GM23338 (cell line): ENCODE measurements around the gene CUBN. TPM values are rescaled to one million over a fixed set of nuclear protein-coding genes. Genes with fewer than 3 reads are reported as not detected.

ENCODE experiments used
- ATAC-seq: fragments of 200-7000 bp; cut with Tn5 transposase; 3 replicates; pipeline ENCODE4 v1.9.1; 2020
- DNase-seq: peaks from one replicate; pipeline ENCODE4 v3.0.0-alpha.2; 2015; ENCODE audit warnings: low spot score
- H2AFZ ChIP-seq: fragments of 200-600 bp; sonication (generic); 2 replicates; pipeline ENCODE4 v1.8.0; 2016; ENCODE audit warnings: antibody characterized with exemption, mild to moderate bottlenecking, moderate library complexity
- H3F3A ChIP-seq: fragments of 200-600 bp; sonication (generic); replicated peaks from 2 replicates; pipeline ENCODE4 v1.8.0; 2017; ENCODE audit warnings: antibody characterized with exemption, mixed run types, low read depth
- H3K27ac ChIP-seq: fragments of 200-600 bp; sonication (generic); 2 replicates; pipeline ENCODE4 v1.6.1; 2016; ENCODE audit warnings: low read depth
- H3K27me3 ChIP-seq: fragments of 200-600 bp; sonication (generic); 2 replicates; pipeline ENCODE4 v1.8.0; 2016; ENCODE audit warnings: mild to moderate bottlenecking, mixed run types, moderate library complexity; ENCODE audit not compliant: insufficient read depth
- H3K36me3 ChIP-seq: fragments of 200-600 bp; sonication (generic); 2 replicates; pipeline ENCODE4 v1.8.0; 2016; ENCODE audit warnings: mild to moderate bottlenecking; ENCODE audit not compliant: insufficient read depth
- H3K4me1 ChIP-seq: fragments of 200-600 bp; sonication (generic); 2 replicates; pipeline ENCODE4 v1.8.0; 2016; ENCODE audit warnings: mild to moderate bottlenecking, moderate library complexity; ENCODE audit not compliant: insufficient read depth
- H3K4me2 ChIP-seq: fragments of 200-600 bp; sonication (generic); 2 replicates; pipeline ENCODE4 v1.7.1; 2017; ENCODE audit warnings: mixed run types
- H3K4me3 ChIP-seq: fragments of 200-600 bp; sonication (generic); 2 replicates; pipeline ENCODE4 v1.6.1; 2016; ENCODE audit warnings: mixed run types
- H3K79me2 ChIP-seq: fragments of 200-600 bp; sonication (generic); replicated peaks from 2 replicates; pipeline ENCODE4 v1.8.0; 2017; ENCODE audit warnings: mild to moderate bottlenecking; ENCODE audit not compliant: insufficient read depth
- H3K9me2 ChIP-seq: fragments of 200-600 bp; sonication (generic); 2 replicates; pipeline ENCODE4 v1.8.0; 2017; ENCODE audit not compliant: insufficient read depth
- H4K20me1 ChIP-seq: fragments of 200-600 bp; sonication (generic); replicated peaks from 2 replicates; pipeline ENCODE4 v1.8.0; 2017; ENCODE audit warnings: mild to moderate bottlenecking; ENCODE audit not compliant: insufficient read depth
- H3K27ac Mint-ChIP-seq: 2 replicates; pipeline ENCODE4 v1.8.0; 2020; ENCODE audit warnings: inconsistent platforms, mild to moderate bottlenecking, moderate library complexity, mixed read lengths
- H3K27me3 Mint-ChIP-seq: 3 replicates; pipeline ENCODE4 v1.8.0; 2022; ENCODE audit warnings: low read depth, mild to moderate bottlenecking, moderate library complexity, mixed read lengths, inconsistent platforms; ENCODE audit not compliant: insufficient read depth, poor library complexity
- H3K36me3 Mint-ChIP-seq: 3 replicates; pipeline ENCODE4 v1.8.0; 2021; ENCODE audit warnings: low read depth, mild to moderate bottlenecking, inconsistent platforms, moderate library complexity, mixed read lengths
- H3K4me1 Mint-ChIP-seq: 3 replicates; pipeline ENCODE4 v1.8.0; 2020; ENCODE audit warnings: mild to moderate bottlenecking, inconsistent platforms, mixed read lengths
- H3K4me3 Mint-ChIP-seq: 3 replicates; pipeline ENCODE4 v1.8.0; 2021; ENCODE audit warnings: moderate library complexity, mild to moderate bottlenecking, inconsistent platforms, mixed read lengths
- H3K9me3 Mint-ChIP-seq: 3 replicates; pipeline ENCODE4 v1.8.0; 2020; ENCODE audit warnings: moderate library complexity, mild to moderate bottlenecking, inconsistent platforms, mixed read lengths
- ETS1 ChIP-seq: IDR thresholded peaks from 2 replicates; pipeline ENCODE4 v1.6.1; 2016; ENCODE audit warnings: antibody characterized with exemption
- EZH2 ChIP-seq: fragments of 200-600 bp; sonication (generic); IDR thresholded peaks from one replicate; pipeline ENCODE4 v1.8.0; 2017; ENCODE audit warnings: antibody characterized with exemption, mild to moderate bottlenecking, low read depth; ENCODE audit not compliant: unreplicated experiment
- JUNB ChIP-seq: IDR thresholded peaks from one replicate; pipeline ENCODE4 v1.6.1; 2016; ENCODE audit warnings: antibody characterized with exemption; ENCODE audit not compliant: unreplicated experiment
- POLR2AphosphoS5 ChIP-seq: IDR thresholded peaks from 2 replicates; pipeline ENCODE4 v1.6.1; 2016; ENCODE audit warnings: antibody characterized with exemption, low read depth
- REST ChIP-seq: IDR thresholded peaks from one replicate; pipeline ENCODE4 v1.6.1; 2018; ENCODE audit warnings: antibody characterized with exemption; ENCODE audit not compliant: unreplicated experiment
- STAT1 ChIP-seq: IDR thresholded peaks from one replicate; pipeline ENCODE4 v1.6.1; 2016; ENCODE audit warnings: antibody characterized with exemption; ENCODE audit not compliant: unreplicated experiment
- ZNF331 ChIP-seq: fragments of 250-450 bp; sonication (Bioruptor Pico); IDR thresholded peaks from 2 replicates; pipeline ENCODE4 v1.5.0; 2020; ENCODE audit warnings: low read depth, mild to moderate bottlenecking, moderate library complexity
- polyA plus RNA-seq: library from polyadenylated mRNA; unstranded; fragments of >200 nt; fragmentation: Nextera tagmentation; extraction: Ambion mirVana; gene quantifications from 2 replicates; pipeline ENCODE4 v1.2.1, GENCODE V29; 2016
- total RNA-seq: library from RNA; depleted of rRNA; stranded (reverse); fragments of >200 nt; shearing (Covaris generic); gene quantifications from 2 replicates; pipeline ENCODE4 v1.2.3, GENCODE V29; 2014
- TF ChIP-seq, protein P1 (sequence below): fragments of 250-450 bp; sonication (Bioruptor Pico); IDR thresholded peaks from 2 replicates; pipeline ENCODE4 v1.5.0; 2020; ENCODE audit warnings: mild to moderate bottlenecking, moderate library complexity

CUBN gene
- total and polyA plus RNA-seq, 2 experiments from 2014 or later, result 0.06 to 1.8 TPM

GRCh38 chr10:16811765-16812164 is 317.8 kb downstream of the CUBN start (continued):
- TF ChIP-seq, protein P1, sequence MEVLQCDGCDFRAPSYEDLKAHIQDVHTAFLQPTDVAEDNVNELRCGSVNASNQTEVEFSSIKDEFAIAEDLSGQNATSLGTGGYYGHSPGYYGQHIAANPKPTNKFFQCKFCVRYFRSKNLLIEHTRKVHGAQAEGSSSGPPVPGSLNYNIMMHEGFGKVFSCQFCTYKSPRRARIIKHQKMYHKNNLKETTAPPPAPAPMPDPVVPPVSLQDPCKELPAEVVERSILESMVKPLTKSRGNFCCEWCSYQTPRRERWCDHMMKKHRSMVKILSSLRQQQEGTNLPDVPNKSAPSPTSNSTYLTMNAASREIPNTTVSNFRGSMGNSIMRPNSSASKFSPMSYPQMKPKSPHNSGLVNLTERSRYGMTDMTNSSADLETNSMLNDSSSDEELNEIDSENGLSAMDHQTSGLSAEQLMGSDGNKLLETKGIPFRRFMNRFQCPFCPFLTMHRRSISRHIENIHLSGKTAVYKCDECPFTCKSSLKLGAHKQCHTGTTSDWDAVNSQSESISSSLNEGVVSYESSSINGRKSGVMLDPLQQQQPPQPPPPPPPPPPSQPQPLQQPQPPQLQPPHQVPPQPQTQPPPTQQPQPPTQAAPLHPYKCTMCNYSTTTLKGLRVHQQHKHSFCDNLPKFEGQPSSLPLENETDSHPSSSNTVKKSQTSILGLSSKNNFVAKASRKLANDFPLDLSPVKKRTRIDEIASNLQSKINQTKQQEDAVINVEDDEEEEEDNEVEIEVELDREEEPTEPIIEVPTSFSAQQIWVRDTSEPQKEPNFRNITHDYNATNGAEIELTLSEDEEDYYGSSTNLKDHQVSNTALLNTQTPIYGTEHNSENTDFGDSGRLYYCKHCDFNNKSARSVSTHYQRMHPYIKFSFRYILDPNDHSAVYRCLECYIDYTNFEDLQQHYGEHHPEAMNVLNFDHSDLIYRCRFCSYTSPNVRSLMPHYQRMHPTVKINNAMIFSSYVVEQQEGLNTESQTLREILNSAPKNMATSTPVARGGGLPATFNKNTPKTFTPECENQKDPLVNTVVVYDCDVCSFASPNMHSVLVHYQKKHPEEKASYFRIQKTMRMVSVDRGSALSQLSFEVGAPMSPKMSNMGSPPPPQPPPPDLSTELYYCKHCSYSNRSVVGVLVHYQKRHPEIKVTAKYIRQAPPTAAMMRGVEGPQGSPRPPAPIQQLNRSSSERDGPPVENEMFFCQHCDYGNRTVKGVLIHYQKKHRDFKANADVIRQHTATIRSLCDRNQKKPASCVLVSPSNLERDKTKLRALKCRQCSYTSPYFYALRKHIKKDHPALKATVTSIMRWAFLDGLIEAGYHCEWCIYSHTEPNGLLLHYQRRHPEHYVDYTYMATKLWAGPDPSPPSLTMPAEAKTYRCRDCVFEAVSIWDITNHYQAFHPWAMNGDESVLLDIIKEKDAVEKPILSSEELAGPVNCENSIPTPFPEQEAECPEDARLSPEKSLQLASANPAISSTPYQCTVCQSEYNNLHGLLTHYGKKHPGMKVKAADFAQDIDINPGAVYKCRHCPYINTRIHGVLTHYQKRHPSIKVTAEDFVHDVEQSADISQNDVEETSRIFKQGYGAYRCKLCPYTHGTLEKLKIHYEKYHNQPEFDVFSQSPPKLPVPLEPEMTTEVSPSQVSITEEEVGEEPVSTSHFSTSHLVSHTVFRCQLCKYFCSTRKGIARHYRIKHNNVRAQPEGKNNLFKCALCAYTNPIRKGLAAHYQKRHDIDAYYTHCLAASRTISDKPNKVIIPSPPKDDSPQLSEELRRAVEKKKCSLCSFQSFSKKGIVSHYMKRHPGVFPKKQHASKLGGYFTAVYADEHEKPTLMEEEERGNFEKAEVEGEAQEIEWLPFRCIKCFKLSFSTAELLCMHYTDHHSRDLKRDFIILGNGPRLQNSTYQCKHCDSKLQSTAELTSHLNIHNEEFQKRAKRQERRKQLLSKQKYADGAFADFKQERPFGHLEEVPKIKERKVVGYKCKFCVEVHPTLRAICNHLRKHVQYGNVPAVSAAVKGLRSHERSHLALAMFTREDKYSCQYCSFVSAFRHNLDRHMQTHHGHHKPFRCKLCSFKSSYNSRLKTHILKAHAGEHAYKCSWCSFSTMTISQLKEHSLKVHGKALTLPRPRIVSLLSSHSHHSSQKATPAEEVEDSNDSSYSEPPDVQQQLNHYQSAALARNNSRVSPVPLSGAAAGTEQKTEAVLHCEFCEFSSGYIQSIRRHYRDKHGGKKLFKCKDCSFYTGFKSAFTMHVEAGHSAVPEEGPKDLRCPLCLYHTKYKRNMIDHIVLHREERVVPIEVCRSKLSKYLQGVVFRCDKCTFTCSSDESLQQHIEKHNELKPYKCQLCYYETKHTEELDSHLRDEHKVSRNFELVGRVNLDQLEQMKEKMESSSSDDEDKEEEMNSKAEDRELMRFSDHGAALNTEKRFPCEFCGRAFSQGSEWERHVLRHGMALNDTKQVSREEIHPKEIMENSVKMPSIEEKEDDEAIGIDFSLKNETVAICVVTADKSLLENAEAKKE, result no peak
- TF ChIP-seq JUNB (no peak), STAT1 (no peak), REST (no peak), ETS1 (no peak)

- Histone ChIP-seq H3K4me1 (peaks cover 3% of the 10 kb centered on the region), H3K79me2 (peaks cover 90% of the 10 kb centered on the region), H3K27me3 (no peaks in the 10 kb centered on the region), H3K4me3 (no peak overlapping the region), H3K9me2 (no peaks in the 10 kb centered on the region), H3K36me3 (no peaks in the 10 kb centered on the region), H4K20me1 (peaks cover 9% of the 10 kb centered on the region; the same call in 1 of the 2 replicates), H2AFZ (no peak overlapping the region), H3F3A (no peaks in the 10 kb centered on the region), H3K27ac (no peak overlapping the region), H3K4me2 (no peak overlapping the region)
- Mint-ChIP-seq H3K9me3 (no peaks in the 10 kb centered on the region), H3K4me3 (no peak overlapping the region), H3K27me3 (peaks cover 2% of the 10 kb centered on the region), H3K27ac (no peak overlapping the region), H3K36me3 (no peaks in the 10 kb centered on the region; the same call in 2 of the 3 replicates), H3K4me1 (peaks cover 7% of the 10 kb centered on the region)
- no peak for TF ChIP-seq EZH2
- TF ChIP-seq POLR2AphosphoS5, result no peak
- TF ChIP-seq ZNF331 (CRISPR knock-in tag), result no peak
- no peak for ATAC-seq
- no peak for DNase-seq
Observed at GRCh38 chr10:16811292-16811691, 318.3 kb downstream of the CUBN start.
